ENCODE results near the gene NPAS3.

Gene NPAS3

GRCh38 chr14:33602396-33602795 lies 663.7 kb downstream of the NPAS3 start:
- no peak for DNase-seq

GRCh38 chr14:33606591-33606990 lies 667.9 kb downstream of the NPAS3 start:
- DNase-seq = no peak

GRCh38 chr14:33609582-33609981 lies 670.9 kb downstream of the NPAS3 start:
- no peak for DNase-seq

GRCh38 chr14:33610121-33610520 lies 671.4 kb downstream of the NPAS3 start:
- DNase-seq = no peak

- no peak for DNase-seq
Observed at GRCh38 chr14:33611405-33612196, 672.9 kb downstream of the NPAS3 start.

GRCh38 chr14:33612197-33612505 lies 673.5 kb downstream of the NPAS3 start:
- no peak for DNase-seq

GRCh38 chr14:33617154-33617553 lies 678.5 kb downstream of the NPAS3 start:
- no peak for DNase-seq

- DNase-seq = no peak
Observed at GRCh38 chr14:33618361-33619105, 679.9 kb downstream of the NPAS3 start.

- DNase-seq = no peak
Observed at GRCh38 chr14:33622496-33622895, 683.8 kb downstream of the NPAS3 start.

- no peak for DNase-seq
Observed at GRCh38 chr14:33629792-33630191, 691.1 kb downstream of the NPAS3 start.

GRCh38 chr14:33631021-33631420 lies 692.3 kb downstream of the NPAS3 start:
- no peak for DNase-seq

GRCh38 chr14:33631441-33631840 lies 692.8 kb downstream of the NPAS3 start:
- no peak for DNase-seq

GRCh38 chr14:33634631-33635030 lies 696.0 kb downstream of the NPAS3 start:
- no peak for DNase-seq

- DNase-seq = no peak
Observed at GRCh38 chr14:33636716-33637115, 698.0 kb downstream of the NPAS3 start.

- DNase-seq = no peak
Observed at GRCh38 chr14:33642080-33642479, 703.4 kb downstream of the NPAS3 start.

- no peak for DNase-seq
Observed at GRCh38 chr14:33642691-33643244, 704.1 kb downstream of the NPAS3 start.

GRCh38 chr14:33643426-33644181 lies 704.9 kb downstream of the NPAS3 start:
- DNase-seq = no peak

GRCh38 chr14:33646692-33647260 lies 708.1 kb downstream of the NPAS3 start:
- no peak for DNase-seq

GRCh38 chr14:33647385-33647786 lies 708.7 kb downstream of the NPAS3 start:
- no peak for DNase-seq

- DNase-seq = no peak
Observed at GRCh38 chr14:33650430-33650829, 711.8 kb downstream of the NPAS3 start.

GRCh38 chr14:33652566-33653307 lies 714.1 kb downstream of the NPAS3 start:
- DNase-seq = no peak

- no peak for DNase-seq
Observed at GRCh38 chr14:33653308-33653695, 714.6 kb downstream of the NPAS3 start.

Measured in KG1 (cell line).